OCI-LY1 (cell line): Measurements from ENCODE around the gene ARHGEF19.

Source experiments
- H2AFZ ChIP-seq: fragments of 200-600 bp; sonication (generic), shearing (Covaris generic); 2 replicates; pipeline ENCODE4 v1.6.0; 2014; ENCODE audit warnings: antibody characterized with exemption, mild to moderate bottlenecking, low read length
- H3F3A ChIP-seq: fragments of 200-600 bp; sonication (generic), shearing (Covaris generic); 2 replicates; pipeline ENCODE4 v1.6.0; 2014; ENCODE audit warnings: mild to moderate bottlenecking, antibody characterized with exemption, low read length, moderate library complexity; ENCODE audit not compliant: insufficient read depth
- H3K27ac ChIP-seq: fragments of 200-600 bp; sonication (generic); 2 replicates; pipeline ENCODE4 v1.5.1; 2014; ENCODE audit warnings: low read length, mixed run types, mild to moderate bottlenecking, low read depth; ENCODE audit not compliant: poor library complexity, severe bottlenecking
- H3K27me3 ChIP-seq: fragments of 200-600 bp; sonication (generic); 2 replicates; pipeline ENCODE4 v1.6.0; 2014; ENCODE audit warnings: antibody characterized with exemption, mild to moderate bottlenecking, low read length, moderate library complexity; ENCODE audit not compliant: insufficient read depth
- H3K36me3 ChIP-seq: fragments of 200-600 bp; sonication (generic); 2 replicates; pipeline ENCODE4 v1.6.1; 2014; ENCODE audit warnings: mild to moderate bottlenecking, antibody characterized with exemption, low read length, moderate library complexity, mixed read lengths; ENCODE audit not compliant: insufficient read depth
- H3K4me1 ChIP-seq: fragments of 200-600 bp; sonication (generic); 2 replicates; pipeline ENCODE4 v1.5.1; 2014; ENCODE audit warnings: mild to moderate bottlenecking, low read length, moderate library complexity; ENCODE audit not compliant: insufficient read depth, severe bottlenecking
- H3K4me2 ChIP-seq: fragments of 200-600 bp; sonication (generic), shearing (Covaris generic); 2 replicates; pipeline ENCODE4 v1.6.1; 2014; ENCODE audit warnings: low read length
- H3K4me3 ChIP-seq: fragments of 200-600 bp; sonication (generic); 2 replicates; pipeline ENCODE4 v1.5.1; 2014; ENCODE audit warnings: low read length, low read depth, mild to moderate bottlenecking, mixed read lengths; ENCODE audit not compliant: poor library complexity, severe bottlenecking
- H3K79me2 ChIP-seq: fragments of 200-600 bp; shearing (Covaris generic); 2 replicates; pipeline ENCODE4 v1.6.1; 2016; ENCODE audit warnings: mixed run types, low read length, mixed read lengths; ENCODE audit not compliant: insufficient read depth
- H3K9ac ChIP-seq: fragments of 200-600 bp; sonication (generic), shearing (Covaris generic); 2 replicates; pipeline ENCODE4 v1.6.1; 2014; ENCODE audit warnings: mild to moderate bottlenecking, low read length, mixed read lengths
- H3K9me2 ChIP-seq: fragments of 200-600 bp; sonication (generic), shearing (Covaris generic); 2 replicates; pipeline ENCODE4 v1.6.1; 2014; ENCODE audit warnings: low read depth, mild to moderate bottlenecking, low read length, mixed read lengths
- H3K9me3 ChIP-seq: fragments of 200-600 bp; shearing (Covaris generic); 2 replicates; pipeline ENCODE4 v1.6.1; 2014; ENCODE audit warnings: low read length, mixed read lengths
- H4K20me1 ChIP-seq: fragments of 200-600 bp; sonication (generic), shearing (Covaris generic); 2 replicates; pipeline ENCODE4 v1.6.0; 2016; ENCODE audit warnings: mild to moderate bottlenecking, low read length; ENCODE audit not compliant: insufficient read depth
- CTCF ChIP-seq: fragments of 200-600 bp; sonication (generic), shearing (Covaris generic); IDR thresholded peaks from 2 replicates; pipeline ENCODE4 v1.5.1; 2017; ENCODE audit warnings: mild to moderate bottlenecking, antibody characterized with exemption, low read length, moderate library complexity, mixed read lengths
- EZH2 ChIP-seq: fragments of 200-600 bp; sonication (generic), shearing (Covaris generic); IDR thresholded peaks from 2 replicates; pipeline ENCODE4 v1.8.0; 2017; ENCODE audit warnings: borderline replicate concordance, mixed run types, mild to moderate bottlenecking, antibody characterized with exemption, low read length, moderate library complexity, mixed read lengths

The ARHGEF19 gene

DNA sequence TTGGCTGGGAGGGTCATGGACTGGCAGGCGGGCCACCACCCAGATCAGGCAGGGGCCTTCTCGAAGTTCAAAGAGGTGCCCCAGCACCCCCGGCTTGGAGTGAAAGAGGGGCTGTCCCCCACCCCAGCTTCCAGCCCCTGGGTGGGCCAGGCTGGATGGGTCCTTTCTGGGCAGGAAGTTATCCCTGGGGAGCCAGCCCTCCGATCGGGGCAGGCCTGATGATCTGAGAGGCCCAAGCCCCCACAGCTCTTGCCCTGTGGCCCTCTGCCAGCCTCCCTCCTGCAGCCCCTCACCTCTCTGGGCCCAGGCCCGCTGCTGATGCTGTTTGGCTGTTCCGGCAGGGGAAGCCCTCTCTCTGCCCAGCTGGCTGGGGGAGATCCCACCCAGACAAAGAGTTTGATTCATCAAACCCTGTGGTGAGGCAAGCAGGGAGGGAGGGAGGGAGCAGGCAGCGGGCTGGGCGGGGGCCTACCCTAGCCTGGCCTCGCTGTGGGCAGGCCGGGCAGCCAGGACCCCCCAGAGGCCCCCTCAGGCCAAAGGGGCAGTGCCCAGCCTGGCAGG lies 2.5 kb downstream of the ARHGEF19 start:
- TF ChIP-seq CTCF (no peak), EZH2 (no peak)
- Histone ChIP-seq H3K9me3 (no peaks in the 10 kb centered on the region), H3K9ac (no peak overlapping the region), H3K4me2 (no peak overlapping the region), H2AFZ (no peak overlapping the region), H3K4me1 (peaks cover 5% of the 10 kb centered on the region), H3K27me3 (peaks cover 9% of the 10 kb centered on the region; the same call in 1 of the 2 replicates), H3K36me3 (no peaks in the 10 kb centered on the region), H3F3A (no peaks in the 10 kb centered on the region), H3K4me3 (no peak overlapping the region), H3K27ac (no peak overlapping the region), H3K9me2 (no peaks in the 10 kb centered on the region), H3K79me2 (no peaks in the 10 kb centered on the region), H4K20me1 (no peaks in the 10 kb centered on the region)

DNA sequence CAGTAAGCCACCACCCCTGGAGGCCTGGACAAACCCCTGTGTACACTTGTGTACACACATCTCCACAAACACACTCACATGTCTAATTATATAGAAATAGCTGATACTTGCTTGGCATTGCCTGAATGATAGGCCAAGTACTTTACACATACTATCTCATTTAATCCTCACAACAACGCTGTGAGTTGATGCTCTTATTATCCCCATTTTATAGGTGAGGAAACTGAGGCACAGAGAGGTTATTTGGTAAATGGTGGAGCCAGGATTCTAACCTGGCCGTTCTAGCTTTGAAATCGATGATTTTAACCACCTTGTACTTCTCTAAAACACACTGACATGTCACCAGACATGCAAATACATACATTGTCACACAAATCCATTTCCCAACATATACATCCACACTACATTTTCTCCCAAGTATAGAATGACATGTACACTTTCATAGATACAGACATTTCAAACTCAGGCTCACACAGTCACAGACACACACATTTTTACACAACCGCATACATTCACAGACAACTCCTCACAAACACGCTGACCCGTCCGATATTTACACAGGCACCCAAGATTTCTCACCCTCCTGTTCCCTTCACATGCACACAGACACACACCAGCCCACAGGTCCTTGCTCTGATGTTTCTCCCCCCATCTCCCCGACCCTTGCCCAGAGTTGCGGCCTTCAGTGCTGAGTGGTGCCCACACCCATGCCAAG lies 3.2 kb downstream of the ARHGEF19 start:
- TF ChIP-seq CTCF (no peak), EZH2 (no peak)
- H3K36me3 ChIP-seq = no peaks in the 10 kb centered on the region
- H4K20me1 ChIP-seq = no peaks in the 10 kb centered on the region
- no peaks in the 10 kb centered on the region for H3F3A ChIP-seq
- H3K4me2 ChIP-seq = no peak overlapping the region
- H3K4me1 ChIP-seq = peaks cover 5% of the 10 kb centered on the region
- no peaks in the 10 kb centered on the region for H3K9me3 ChIP-seq
- no peak overlapping the region for H3K4me3 ChIP-seq
- no peaks in the 10 kb centered on the region for H3K79me2 ChIP-seq
- no peak overlapping the region for H2AFZ ChIP-seq
- H3K9ac ChIP-seq = no peak overlapping the region
- peaks cover 9% of the 10 kb centered on the region; the same call in 1 of the 2 replicates for H3K27me3 ChIP-seq
- H3K9me2 ChIP-seq = no peaks in the 10 kb centered on the region
- H3K27ac ChIP-seq = no peak overlapping the region

GRCh38 chr1:16208270-16208987 lies 4.0 kb downstream of the ARHGEF19 start:
- TF ChIP-seq CTCF (no peak), EZH2 (no peak)
- Histone ChIP-seq H3K4me2 (no peak overlapping the region), H4K20me1 (no peaks in the 10 kb centered on the region), H3K4me3 (no peak overlapping the region), H3K4me1 (peaks cover 5% of the 10 kb centered on the region), H3K9me3 (no peaks in the 10 kb centered on the region), H3K27me3 (peaks cover 9% of the 10 kb centered on the region; the same call in 1 of the 2 replicates), H3K79me2 (no peaks in the 10 kb centered on the region), H2AFZ (no peak overlapping the region), H3K27ac (no peak overlapping the region), H3K9me2 (no peaks in the 10 kb centered on the region), H3K36me3 (no peaks in the 10 kb centered on the region), H3F3A (no peaks in the 10 kb centered on the region), H3K9ac (no peak overlapping the region)
